NCI-H1436 (cell line): ENCODE measurements around the gene CALCOCO1.

ENCODE experiments used
- DNase-seq: peaks from one replicate; lab custom pipeline; 2025; lab: John Stamatoyannopoulos, UW

Gene CALCOCO1

GRCh38 chr12:53664191-53664590 lies 63.1 kb downstream of the CALCOCO1 start:
- no peak for DNase-seq

- no peak for DNase-seq
Measured at GRCh38 chr12:53660041-53660440, 67.2 kb downstream of the CALCOCO1 start.

GRCh38 chr12:53659571-53659981 lies 67.7 kb downstream of the CALCOCO1 start:
- no peak for DNase-seq

GRCh38 chr12:53659011-53659551 lies 68.2 kb downstream of the CALCOCO1 start:
- DNase-seq = no peak
